HG03095 (cell line): Measurements from ENCODE around the gene BFSP2.
"Not testable (repeated sequence)": the region's sequence is repeated elsewhere in the genome, so short reads cannot be mapped to it uniquely, and the experiment has no call there.

Experiments
- ATAC-seq: cut with Tn5 transposase; IDR thresholded peaks from one replicate; pipeline ENCODE4 v1.9.1; 2021; ENCODE audit warnings: moderate library complexity; ENCODE audit not compliant: unreplicated experiment

BFSP2 gene

GRCh38 chr3:133512416-133513089 lies 112.7 kb downstream of the BFSP2 start:
- no peak for ATAC-seq

GRCh38 chr3:133514418-133514817 lies 114.6 kb downstream of the BFSP2 start:
- no peak for ATAC-seq

- ATAC-seq = no peak
These were observed 115.3 kb downstream of the BFSP2 start for GRCh38 chr3:133515127-133515526.

- ATAC-seq = no peak
These were observed 120.4 kb downstream of the BFSP2 start for GRCh38 chr3:133520286-133520685.

- not testable (repeated sequence) for ATAC-seq
These were observed 121.1 kb downstream of the BFSP2 start for GRCh38 chr3:133520938-133521337.

GRCh38 chr3:133521946-133522345 lies 122.1 kb downstream of the BFSP2 start:
- ATAC-seq = no peak

- ATAC-seq = not testable (repeated sequence)
These were observed 123.9 kb downstream of the BFSP2 start for GRCh38 chr3:133523758-133524157.
